Gastroesophageal sphincter (tissue), 3 donors: ENCODE results near the gene PDE8B.

Experiments
- CTCF ChIP-seq, 4 experiments: fragments of 200-600 bp in 2 of 4; fragments of 450-650 bp in 2 of 4; sonication (generic) in 1 of 4; IDR thresholded peaks; one replicate each; pipeline ENCODE4 v1.5.1; 2017 to 2019; ENCODE audit warnings: antibody characterized with exemption in 4 of 4, mild to moderate bottlenecking in 2 of 4, moderate library complexity in 2 of 4
- EP300 ChIP-seq: sonication (generic); formaldehyde crosslinking; IDR thresholded peaks from one replicate; pipeline ENCODE4 v1.6.1; 2017; ENCODE audit warnings: antibody characterized with exemption, mild to moderate bottlenecking
- POLR2A ChIP-seq, 2 donors: fragments of 450-650 bp; IDR thresholded peaks; one replicate each; pipeline ENCODE4 v1.6.1; 2017; ENCODE audit warnings: antibody characterized with exemption in 2 of 2, mild to moderate bottlenecking in 2 of 2, moderate library complexity in 1 of 2
- POLR2AphosphoS5 ChIP-seq: sonication (generic); formaldehyde crosslinking; IDR thresholded peaks from one replicate; pipeline ENCODE4 v1.6.1; 2017; ENCODE audit warnings: antibody characterized with exemption

- TF ChIP-seq POLR2AphosphoS5: no peak
- no peak for TF ChIP-seq CTCF (IDR thresholded peaks at IDR 0.05)
- TF ChIP-seq POLR2A (IDR thresholded peaks at IDR 0.05): no peak
- no peak for TF ChIP-seq EP300
Observed at GRCh38 chr5:77213601-77214000, 3.1 kb downstream of the PDE8B start.
